SK-N-DZ (cell line): Measurements from ENCODE around the gene TACC2.
A peak's percentile ranks its signal among the peaks of the same experiment; 100 is the strongest.

Experiments used
- DNase-seq: peaks from one replicate; pipeline ENCODE4 v3.0.0-alpha.2; 2015; ENCODE audit warnings: low spot score

Gene TACC2

DNA sequence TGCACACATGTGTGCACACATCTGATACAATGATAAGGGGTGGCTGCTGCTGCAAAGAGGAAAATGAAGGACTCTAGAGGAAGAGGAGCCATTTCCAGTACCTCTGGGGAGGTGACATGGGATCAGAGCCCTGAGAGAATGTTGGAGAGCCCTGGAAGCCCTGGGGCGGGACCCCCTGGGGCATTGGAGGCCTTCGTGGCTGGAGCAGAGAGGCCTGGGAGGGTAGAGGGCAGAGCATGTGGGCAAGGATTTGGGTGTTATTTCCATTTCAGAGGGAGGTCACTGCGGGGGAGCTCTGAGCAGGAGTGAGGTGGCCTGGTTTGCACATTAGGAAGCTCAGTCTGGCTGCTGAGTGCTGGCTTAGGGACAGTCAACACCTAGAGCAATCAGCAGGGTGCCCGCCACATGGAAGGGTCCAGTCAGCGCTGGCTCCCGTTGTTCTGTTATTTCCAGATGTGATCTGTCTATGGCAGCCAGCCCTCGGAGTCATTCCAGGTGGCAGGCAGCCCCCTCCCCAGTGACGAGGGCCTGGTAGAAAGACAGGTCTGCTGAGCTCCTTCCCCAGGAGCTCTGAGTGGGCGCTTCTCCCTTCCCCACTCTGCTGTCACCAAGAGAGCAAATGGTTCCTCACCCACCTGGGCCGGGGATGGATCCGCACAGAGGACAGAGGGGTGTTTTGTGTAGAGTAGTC is 258.0 kb downstream of the TACC2 start:
- DNase-seq, result no peak

DNA sequence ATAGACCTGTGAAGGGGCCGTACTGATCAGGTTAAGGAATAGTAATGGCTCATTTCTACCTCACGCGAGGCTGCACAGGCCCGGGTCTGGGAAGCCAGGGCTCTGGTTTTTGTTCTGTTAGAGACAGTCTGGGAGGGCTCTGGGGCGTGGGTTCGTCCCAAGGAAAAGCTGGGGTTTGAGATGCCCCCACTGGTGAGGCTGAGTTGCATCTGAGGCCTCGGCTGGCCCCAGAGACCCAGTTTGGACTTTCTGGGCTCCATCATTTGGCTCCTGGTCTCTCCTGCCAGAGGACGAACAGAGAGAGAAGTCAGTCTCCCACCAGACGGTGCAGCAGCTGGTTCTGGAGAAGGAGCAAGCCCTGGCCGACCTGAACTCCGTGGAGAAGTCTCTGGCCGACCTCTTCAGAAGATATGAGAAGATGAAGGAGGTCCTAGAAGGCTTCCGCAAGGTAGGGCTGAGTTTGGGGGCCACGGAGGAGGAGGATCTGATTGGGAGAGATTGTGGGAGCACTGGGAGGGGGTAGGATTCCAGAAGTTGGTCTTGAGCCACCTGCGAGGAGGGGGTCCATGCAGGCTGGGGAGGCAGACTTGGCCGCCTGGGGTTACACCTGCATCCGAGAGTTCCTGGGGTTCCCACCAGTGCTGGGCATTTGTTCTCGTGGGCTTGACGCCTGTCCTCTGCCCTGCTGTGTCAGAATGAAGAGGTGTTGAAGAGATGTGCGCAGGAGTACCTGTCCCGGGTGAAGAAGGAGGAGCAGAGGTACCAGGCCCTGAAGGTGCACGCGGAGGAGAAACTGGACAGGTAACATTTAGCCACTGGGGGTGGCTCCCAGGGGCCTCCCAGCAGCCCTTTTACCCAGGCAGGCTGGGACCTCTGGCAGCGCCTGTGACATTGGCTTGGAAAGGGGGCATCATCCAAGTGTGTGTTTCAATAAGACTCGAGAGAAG is 259.7 kb downstream of the TACC2 start:
- no peak for DNase-seq

- DNase-seq, result no peak
These were observed 260.4 kb downstream of the TACC2 start for GRCh38 chr10:122249303-122249850.

- no peak for DNase-seq
These were observed 261.2 kb downstream of the TACC2 start for GRCh38 chr10:122249991-122250750.

DNA sequence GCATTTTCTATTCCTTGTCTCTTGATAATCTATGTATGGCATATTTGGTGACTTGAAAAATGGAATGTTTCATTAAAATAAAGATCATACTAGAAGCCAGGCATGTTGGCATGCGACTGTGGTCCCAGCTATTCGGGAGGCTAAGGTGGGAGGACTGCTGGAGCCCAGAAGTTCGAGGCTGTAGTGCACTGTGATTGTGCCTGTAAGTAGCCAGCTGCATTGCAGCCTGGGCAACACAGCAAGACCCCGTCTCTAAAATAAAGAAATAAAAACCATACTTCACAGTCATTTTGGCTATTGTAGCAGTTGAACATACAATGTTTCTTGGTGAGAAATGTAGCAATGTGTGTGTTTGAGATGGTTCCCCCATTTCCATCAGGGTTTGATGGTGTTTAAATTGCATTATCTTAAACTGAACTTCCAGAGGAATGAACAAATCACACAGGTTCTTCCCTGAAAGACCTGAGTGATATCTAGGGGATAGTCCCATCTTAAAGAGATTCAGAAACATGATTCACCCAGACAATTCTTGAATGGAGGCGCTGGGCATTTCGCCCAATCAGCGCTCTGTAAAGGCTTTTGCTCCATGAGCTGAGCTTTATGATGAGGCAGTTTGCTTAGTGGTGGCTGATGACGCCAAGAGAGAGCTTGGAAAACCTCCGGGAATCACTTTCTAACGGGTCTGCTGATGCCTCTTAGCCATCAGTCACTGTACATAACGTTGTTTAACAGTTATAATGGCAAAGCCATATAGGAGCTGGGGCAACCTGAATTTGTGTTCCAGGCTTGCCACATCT is 262.7 kb downstream of the TACC2 start:
- no peak for DNase-seq

DNA sequence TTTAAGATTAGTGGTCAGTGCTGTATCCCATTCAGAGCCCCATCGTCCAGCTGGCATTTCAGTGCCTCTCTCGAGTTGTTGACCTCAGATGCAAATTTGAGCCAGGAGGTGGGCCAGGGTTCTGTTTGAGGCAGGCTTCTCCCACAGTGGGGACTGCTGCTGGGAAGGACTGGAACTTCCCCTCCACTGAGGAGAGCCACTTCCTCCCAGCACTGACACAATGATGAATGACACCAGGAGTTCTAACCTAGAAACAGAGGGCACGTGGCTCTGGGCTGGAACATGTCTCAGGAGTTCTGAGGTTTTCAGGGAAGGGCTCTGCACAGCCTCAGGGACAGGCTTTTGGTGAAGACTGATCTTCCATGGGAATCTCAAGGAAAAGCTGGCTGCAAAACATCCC is 263.8 kb downstream of the TACC2 start:
- no peak for DNase-seq

GRCh38 chr10:122253605-122254004 is 264.6 kb downstream of the TACC2 start:
- DNase-seq, result no peak

GRCh38 chr10:122254831-122255230 is 265.9 kb downstream of the TACC2 start:
- DNase-seq, result no peak

DNA sequence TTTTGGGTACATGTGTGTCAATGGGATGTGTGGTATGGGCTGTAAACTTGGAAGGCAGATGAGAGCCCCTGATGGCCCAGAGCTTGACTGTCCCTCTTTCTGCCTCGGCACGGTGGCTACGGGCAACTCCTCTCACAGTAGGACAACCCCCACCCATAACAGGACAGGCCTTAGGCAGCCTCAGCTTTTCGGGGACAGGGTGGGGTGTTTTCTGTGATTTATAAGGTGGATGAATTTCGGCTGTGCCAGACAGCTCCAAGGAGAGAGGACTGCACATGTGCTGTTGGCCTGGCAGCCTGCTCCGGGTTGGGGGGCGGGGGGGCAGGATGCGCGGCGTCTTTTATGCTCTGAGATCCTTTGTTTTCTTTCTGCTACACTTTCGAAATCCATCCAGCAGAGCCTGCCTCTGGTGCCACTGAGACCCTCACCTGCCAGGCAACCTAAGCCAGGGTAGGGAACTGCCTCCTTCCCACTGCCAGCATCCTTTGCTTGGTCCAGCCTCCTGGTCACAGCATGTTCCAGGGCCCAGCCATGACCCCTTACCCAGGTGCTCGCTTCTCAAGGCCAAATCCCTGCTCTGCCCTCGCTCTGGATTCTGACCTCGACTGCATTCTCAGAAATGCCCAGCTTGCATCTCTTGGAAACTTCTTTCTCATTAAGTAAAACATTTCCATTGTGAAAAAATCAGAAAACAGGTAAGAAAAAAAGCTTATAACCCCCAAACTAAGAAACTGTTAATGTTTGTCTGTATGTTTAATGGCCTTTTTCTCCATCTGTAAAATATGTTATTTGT is 266.7 kb downstream of the TACC2 start:
- DNase-seq, result no peak

DNA sequence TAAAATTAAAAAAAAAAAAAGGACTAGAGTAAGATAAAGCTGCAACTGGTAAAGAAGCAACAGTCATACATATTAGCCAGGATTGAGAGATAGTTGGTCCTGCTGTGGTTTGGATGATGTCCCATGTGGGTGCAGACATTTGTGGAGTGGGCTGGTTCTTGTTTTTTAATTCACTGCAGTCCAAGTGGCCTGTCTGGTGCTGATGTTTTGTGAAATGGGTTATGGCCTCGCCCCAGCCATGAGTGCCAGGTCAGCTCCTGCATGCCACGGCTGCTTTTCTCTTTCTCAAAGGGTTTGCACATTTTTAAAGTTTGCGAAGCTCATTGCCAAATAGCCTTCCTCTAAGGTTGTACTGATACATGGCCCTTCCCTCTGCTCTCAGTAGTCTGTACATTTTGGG is 268.1 kb downstream of the TACC2 start:
- DNase-seq, result no peak

GRCh38 chr10:122258136-122259074 is 269.4 kb downstream of the TACC2 start:
- no peak for DNase-seq

DNA sequence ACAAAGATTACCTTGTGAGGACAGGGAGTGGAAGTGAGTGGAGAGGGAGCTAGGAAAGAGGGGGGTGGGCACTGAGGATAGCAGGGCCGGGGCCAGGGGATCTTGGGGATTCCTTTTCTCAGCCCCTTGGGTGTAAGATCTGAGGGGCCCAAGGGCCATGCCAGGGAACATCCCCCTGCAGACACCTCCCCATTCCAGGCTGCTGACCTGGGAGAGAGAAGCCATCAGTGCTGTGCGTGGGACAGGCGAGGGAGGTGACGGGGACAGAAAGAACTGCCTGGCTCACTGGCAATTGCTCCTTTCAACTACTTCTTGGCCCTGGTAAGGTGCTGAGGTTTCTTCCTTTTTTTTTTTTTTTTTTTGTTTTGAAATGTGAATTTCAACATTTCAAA is 270.1 kb downstream of the TACC2 start:
- no peak for DNase-seq

DNA sequence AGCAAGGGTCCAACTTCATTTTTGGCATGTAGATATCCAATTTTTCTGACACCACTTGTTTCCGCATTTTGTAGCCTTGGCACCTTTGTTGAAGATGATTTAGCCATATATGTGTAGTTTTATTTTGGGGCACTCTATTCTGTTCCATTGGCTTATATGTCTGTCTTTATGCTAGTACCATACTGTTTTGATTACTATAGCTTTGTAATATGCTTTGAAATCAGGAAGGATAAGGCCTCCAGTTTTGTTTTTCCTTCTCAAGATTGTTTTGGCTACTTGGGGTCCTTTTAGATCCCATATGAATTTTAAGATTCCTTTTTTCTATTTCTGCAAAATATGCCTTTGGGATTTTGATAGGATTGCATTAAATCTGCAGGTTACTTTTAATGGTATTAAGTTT is 272.6 kb downstream of the TACC2 start:
- DNase-seq, result no peak

DNA sequence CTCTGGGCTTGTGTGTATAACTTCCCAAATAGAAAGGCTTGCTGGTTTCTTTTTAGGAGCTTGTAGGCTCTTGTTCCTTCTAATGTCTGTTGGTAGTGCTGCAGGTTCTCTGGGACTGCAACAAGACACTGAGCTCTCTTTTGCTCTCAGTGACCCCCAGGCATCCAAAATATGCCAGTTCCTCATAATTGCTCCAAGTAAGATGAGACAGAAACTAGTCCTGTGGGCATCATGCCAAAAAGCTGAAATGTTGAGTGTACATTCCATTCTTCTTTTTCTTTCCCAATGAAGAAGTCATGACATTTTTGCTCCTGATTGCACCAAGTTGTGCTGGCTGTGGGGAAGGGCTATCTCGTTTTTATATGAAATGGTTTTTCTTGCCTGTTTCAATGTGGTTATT is 275.0 kb downstream of the TACC2 start:
- no peak for DNase-seq

DNA sequence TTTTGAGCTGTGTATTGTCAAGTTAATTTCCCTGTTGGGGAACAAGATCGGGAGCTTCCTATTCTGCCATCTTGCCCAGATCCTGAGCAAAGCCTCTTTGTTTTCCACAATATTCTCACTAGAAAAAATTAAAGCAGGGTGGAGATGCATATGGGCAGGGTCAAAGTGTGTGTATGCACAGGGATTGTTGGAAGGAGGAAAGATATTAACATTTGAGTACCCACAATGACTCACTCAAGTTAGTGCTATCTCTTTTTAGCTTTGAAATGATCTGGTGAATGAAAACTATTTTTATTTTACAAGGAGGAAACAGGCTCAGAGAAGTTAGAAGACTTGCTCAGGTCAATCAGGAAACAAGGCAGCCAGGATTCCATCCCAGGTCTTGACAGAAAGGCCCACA is 275.5 kb downstream of the TACC2 start:
- DNase-seq, result no peak

DNA sequence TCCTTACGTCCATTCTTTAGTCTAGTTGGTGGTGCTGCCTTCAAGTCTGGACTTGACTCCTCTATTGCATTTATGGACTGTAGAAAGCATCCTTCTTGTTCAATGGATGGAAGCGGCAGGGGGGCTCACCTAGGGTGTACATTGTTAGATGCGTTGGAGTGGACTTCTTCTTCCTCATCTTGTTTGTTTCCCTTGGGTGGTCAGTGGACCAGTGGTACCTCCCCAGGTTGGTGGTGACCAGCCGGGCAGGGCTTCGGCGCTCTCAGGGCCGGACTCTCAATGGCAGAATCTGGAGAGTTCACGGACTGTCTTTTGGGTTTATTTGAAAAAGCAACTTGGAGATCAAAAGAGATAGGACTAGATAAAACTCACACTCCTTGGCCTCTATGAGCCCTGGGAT is 276.0 kb downstream of the TACC2 start:
- DNase-seq, result no peak

GRCh38 chr10:122265896-122266295 is 276.9 kb downstream of the TACC2 start:
- DNase-seq, result no peak

- peak; percentile 44 for DNase-seq
These were observed 279.1 kb downstream of the TACC2 start for GRCh38 chr10:122267849-122268737.
